ENCODE results near the gene SELPLG. TPM values are rescaled to one million over a fixed set of nuclear protein-coding genes. Genes with fewer than 3 reads are reported as not detected.

SELPLG gene
- total and polyA plus RNA-seq, 4 donors: 2.1 to 9.6 (median 4.8) TPM

DNA sequence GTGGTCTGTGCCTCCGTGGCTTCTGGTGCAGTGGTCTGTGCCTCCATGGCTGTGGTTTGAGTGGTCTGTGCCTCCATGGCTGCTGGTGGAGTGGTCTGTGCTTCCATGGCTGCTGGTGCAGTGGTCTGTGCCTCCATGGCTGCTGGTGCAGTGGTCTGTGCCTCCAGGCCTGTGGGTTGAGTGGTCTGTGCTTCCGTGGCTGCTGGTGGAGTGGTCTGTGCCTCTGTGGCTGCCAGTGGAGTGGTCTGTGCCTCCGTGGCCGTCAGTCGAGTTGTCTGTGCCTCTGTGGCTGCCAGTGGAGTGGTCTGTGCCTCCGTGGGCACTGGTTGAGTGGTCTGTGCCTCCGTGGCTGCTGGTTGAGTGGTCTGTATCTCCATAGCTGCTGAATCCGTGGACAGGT, 10.1 kb downstream of the SELPLG start:
- Histone ChIP-seq H3K27ac (ENCODE audit: low read depth in 1 of 2, low read length in 2 of 2) (no peak overlapping the region), H3K9ac (ENCODE audit: low read depth in 1 of 2, low read length in 2 of 2) (no peak overlapping the region), H3K9me3 (ENCODE audit: control insufficient read depth in 4 of 4, low read length in 3 of 4) (no peaks in the 10 kb centered on the region), H3K27me3 (ENCODE audit: control insufficient read depth in 4 of 4, insufficient read depth in 4 of 4, low read length in 3 of 4) (no peaks in the 10 kb centered on the region), H3K4me3 (ENCODE audit: low read depth in 1 of 3, low read length in 3 of 3) (no peak overlapping the region), H3K36me3 (ENCODE audit: control insufficient read depth in 4 of 4, insufficient read depth in 3 of 4, low read depth in 1 of 4, low read length in 3 of 4) (no peaks in the 10 kb centered on the region), H3K4me1 (ENCODE audit: control insufficient read depth in 4 of 4, insufficient read depth in 4 of 4, low read length in 3 of 4) (no peaks in the 10 kb centered on the region)
- TF ChIP-seq NR2F2 (IDR thresholded peaks at IDR 0.05) (no peak), RAD21 (IDR thresholded peaks at IDR 0.05) (no peak), FOXA1 (IDR thresholded peaks at IDR 0.05) (no peak), FOXA2 (IDR thresholded peaks at IDR 0.05) (no peak), YY1 (IDR thresholded peaks at IDR 0.05) (no peak), SP1 (IDR thresholded peaks at IDR 0.05) (no peak), HNF4G (IDR thresholded peaks at IDR 0.05) (no peak), EGR1 (IDR thresholded peaks at IDR 0.05; ENCODE audit: low read depth in 2 of 2) (no peak), RXRA (IDR thresholded peaks at IDR 0.05) (no peak), JUND (IDR thresholded peaks at IDR 0.05) (no peak), HNF4A (conservative IDR thresholded peaks at IDR 0.05) (no peak), TAF1 (conservative IDR thresholded peaks at IDR 0.05) (no peak), GABPA (IDR thresholded peaks at IDR 0.05 in 1 of 2, conservative IDR thresholded peaks at IDR 0.05 in 1 of 2) (no peak)
- TF ChIP-seq, protein P1, sequence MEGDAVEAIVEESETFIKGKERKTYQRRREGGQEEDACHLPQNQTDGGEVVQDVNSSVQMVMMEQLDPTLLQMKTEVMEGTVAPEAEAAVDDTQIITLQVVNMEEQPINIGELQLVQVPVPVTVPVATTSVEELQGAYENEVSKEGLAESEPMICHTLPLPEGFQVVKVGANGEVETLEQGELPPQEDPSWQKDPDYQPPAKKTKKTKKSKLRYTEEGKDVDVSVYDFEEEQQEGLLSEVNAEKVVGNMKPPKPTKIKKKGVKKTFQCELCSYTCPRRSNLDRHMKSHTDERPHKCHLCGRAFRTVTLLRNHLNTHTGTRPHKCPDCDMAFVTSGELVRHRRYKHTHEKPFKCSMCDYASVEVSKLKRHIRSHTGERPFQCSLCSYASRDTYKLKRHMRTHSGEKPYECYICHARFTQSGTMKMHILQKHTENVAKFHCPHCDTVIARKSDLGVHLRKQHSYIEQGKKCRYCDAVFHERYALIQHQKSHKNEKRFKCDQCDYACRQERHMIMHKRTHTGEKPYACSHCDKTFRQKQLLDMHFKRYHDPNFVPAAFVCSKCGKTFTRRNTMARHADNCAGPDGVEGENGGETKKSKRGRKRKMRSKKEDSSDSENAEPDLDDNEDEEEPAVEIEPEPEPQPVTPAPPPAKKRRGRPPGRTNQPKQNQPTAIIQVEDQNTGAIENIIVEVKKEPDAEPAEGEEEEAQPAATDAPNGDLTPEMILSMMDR (IDR thresholded peaks at IDR 0.05; ENCODE audit: low read depth, low read length, missing input control): no peak
- TF ChIP-seq, protein P2, sequence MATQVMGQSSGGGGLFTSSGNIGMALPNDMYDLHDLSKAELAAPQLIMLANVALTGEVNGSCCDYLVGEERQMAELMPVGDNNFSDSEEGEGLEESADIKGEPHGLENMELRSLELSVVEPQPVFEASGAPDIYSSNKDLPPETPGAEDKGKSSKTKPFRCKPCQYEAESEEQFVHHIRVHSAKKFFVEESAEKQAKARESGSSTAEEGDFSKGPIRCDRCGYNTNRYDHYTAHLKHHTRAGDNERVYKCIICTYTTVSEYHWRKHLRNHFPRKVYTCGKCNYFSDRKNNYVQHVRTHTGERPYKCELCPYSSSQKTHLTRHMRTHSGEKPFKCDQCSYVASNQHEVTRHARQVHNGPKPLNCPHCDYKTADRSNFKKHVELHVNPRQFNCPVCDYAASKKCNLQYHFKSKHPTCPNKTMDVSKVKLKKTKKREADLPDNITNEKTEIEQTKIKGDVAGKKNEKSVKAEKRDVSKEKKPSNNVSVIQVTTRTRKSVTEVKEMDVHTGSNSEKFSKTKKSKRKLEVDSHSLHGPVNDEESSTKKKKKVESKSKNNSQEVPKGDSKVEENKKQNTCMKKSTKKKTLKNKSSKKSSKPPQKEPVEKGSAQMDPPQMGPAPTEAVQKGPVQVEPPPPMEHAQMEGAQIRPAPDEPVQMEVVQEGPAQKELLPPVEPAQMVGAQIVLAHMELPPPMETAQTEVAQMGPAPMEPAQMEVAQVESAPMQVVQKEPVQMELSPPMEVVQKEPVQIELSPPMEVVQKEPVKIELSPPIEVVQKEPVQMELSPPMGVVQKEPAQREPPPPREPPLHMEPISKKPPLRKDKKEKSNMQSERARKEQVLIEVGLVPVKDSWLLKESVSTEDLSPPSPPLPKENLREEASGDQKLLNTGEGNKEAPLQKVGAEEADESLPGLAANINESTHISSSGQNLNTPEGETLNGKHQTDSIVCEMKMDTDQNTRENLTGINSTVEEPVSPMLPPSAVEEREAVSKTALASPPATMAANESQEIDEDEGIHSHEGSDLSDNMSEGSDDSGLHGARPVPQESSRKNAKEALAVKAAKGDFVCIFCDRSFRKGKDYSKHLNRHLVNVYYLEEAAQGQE (IDR thresholded peaks at IDR 0.05): no peak
- TF ChIP-seq, protein P3, sequence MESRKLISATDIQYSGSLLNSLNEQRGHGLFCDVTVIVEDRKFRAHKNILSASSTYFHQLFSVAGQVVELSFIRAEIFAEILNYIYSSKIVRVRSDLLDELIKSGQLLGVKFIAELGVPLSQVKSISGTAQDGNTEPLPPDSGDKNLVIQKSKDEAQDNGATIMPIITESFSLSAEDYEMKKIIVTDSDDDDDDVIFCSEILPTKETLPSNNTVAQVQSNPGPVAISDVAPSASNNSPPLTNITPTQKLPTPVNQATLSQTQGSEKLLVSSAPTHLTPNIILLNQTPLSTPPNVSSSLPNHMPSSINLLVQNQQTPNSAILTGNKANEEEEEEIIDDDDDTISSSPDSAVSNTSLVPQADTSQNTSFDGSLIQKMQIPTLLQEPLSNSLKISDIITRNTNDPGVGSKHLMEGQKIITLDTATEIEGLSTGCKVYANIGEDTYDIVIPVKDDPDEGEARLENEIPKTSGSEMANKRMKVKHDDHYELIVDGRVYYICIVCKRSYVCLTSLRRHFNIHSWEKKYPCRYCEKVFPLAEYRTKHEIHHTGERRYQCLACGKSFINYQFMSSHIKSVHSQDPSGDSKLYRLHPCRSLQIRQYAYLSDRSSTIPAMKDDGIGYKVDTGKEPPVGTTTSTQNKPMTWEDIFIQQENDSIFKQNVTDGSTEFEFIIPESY (IDR thresholded peaks at IDR 0.05): no peak
- TF ChIP-seq, protein P4, sequence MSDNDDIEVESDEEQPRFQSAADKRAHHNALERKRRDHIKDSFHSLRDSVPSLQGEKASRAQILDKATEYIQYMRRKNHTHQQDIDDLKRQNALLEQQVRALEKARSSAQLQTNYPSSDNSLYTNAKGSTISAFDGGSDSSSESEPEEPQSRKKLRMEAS (IDR thresholded peaks at IDR 0.05): no peak
- TF ChIP-seq, protein P5, sequence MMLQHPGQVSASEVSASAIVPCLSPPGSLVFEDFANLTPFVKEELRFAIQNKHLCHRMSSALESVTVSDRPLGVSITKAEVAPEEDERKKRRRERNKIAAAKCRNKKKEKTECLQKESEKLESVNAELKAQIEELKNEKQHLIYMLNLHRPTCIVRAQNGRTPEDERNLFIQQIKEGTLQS (IDR thresholded peaks at IDR 0.05): no peak
- DNase-seq (ENCODE audit: low spot score): no peak
- WGBS: 96% methylated on average over 8 of the region's 8 CpGs

Measured in liver (tissue), 9 donors.